NCI-H1105 (cell line): ENCODE results near the gene KCNK16.

Experiments used
- DNase-seq: peaks from one replicate; lab custom pipeline; 2025; lab: John Stamatoyannopoulos, UW

Gene KCNK16

DNA sequence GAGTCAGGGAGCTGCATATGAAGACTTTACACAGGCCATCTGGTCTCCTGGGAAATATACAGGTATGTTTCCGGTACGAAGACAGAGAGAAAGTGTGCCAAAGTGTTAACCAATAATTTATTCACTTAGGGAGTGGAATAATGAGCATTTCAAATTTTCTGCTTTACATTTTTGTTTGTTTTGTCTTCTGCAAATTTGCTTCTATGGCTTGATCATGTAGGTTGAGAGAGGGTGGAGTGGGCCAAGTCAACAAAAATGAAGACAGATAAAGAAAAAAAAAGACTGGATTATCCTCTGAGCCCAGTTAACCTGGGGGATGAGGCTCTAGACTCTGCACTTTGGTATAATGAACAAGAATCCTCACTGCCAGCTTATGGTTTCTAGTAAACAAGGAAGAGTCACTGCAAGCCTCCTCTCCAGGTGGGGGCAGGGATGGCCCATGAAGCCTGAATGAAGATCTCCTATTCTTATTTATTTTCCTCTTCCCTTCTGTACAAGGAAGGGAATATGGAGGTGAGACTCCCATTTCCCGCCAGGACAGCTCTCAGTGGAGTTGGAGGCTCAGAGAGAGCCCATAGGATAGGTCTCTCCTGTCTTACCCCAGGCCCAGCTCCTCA is 46.0 kb downstream of the KCNK16 start:
- no peak for DNase-seq

DNA sequence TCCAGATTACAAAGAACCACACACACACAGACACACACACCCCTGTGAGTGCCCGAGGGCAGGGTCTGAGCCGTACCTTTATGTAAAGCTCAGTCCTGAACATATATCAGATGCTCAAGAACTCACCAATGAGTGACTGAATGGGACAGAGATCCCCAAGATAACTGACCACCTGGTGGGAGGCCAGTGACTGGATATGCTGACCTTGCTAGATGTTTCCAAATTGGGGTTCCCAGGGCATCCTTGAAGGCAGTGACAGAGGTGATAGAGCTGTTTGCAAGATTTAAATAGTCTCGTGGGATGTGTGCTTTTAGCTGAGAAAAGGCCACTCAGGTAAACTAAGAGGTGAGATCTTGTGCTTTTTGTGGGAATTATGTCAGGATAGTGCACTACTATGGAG is 47.6 kb downstream of the KCNK16 start:
- DNase-seq, result no peak

DNA sequence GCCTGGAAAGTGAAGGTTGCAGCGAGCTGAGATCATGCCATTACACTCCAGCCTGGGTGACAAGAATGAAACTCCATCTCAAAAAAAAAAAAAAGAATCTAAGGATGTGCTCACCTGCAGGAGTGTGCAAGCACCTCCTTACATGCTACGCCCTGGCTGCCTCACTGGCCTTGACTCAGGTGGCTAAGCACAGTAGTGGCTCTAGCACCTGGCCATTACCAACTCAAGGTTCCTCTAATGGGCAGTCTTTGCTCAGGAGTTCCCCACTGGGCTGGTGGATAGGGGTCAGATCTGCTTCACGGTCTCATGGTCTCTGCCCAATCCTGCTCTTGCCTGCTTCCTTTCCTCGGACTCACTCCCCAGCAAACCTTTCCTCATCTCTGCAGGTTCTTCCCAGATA is 48.0 kb downstream of the KCNK16 start:
- no peak for DNase-seq

DNA sequence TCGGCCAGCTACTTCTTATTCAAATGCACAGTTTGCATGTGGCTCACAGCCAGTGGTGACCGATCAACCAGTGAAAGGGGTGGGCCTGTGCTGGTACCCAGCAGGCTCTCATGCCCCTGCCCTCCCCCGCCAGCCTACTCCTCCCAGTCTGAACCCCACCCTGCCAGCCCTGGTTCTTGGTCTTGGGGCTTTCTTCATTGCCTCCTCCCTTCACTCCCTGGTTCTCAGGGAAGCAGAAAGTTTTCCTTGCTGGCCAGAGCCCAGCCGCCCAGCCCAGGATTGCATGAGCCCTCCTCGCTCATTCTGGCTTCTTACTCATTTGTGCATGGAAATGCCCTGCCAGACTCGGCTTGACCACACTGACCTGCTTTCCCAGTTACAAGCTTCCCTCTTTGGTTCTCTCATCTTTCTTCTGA is 49.1 kb downstream of the KCNK16 start:
- no peak for DNase-seq

DNA sequence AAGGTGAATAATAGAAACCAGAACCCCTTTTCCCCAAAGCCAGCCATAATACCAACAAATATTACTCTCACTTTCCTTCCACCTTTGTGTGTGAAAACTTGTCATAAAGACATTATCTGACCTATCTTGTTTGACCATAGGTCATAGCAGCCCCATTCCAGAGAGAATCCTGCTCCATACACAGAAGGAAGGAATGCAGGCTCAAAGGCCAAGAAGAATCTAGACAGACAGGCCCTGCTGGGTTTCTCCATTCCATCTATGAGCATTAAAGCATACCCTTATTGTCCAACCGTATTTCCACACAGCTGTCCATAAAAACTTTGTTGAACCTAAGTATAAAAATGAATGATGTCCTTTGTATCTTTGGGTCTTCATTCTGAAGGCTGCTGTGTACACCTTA is 52.5 kb downstream of the KCNK16 start:
- DNase-seq, result no peak

DNA sequence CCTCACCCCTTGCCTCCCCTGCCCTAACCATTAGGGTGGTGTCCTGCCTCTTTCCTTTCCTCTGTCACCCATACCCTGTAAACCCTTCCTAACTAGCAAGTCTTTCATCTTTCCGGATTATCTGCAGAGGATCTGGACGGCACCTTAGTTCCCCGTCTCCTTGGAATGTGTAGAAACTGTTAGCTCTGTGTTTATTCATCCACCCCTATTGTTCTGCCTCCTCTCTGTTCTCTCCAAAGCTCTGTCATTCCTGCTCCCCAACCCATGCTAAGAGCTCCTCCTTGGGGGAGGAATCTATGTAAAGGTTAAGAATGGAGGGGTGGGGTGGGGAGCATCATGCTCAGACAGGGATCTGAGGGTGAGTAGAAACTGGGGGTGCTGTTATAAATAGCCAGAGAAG is 53.8 kb downstream of the KCNK16 start:
- no peak for DNase-seq

DNA sequence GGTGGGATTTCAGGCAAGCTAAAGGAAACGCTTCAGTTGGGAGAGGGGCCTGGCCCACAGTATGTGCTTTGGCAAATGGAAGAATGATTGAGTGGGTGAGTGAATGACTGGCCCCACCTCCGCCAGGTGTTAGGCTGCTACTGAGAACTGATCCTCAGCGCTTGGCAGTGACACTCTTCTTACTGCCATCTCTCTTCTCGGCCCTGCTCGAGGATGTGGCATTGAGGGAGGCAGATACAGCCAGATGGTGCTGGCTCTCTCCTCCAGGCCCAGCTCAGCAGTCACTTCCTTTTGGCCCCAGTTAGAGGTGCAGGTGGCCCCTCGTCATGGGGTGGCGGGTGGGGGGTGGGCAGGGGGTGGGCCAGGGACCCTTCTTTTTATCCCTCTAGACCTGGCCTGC is 54.3 kb downstream of the KCNK16 start:
- DNase-seq, result no peak

DNA sequence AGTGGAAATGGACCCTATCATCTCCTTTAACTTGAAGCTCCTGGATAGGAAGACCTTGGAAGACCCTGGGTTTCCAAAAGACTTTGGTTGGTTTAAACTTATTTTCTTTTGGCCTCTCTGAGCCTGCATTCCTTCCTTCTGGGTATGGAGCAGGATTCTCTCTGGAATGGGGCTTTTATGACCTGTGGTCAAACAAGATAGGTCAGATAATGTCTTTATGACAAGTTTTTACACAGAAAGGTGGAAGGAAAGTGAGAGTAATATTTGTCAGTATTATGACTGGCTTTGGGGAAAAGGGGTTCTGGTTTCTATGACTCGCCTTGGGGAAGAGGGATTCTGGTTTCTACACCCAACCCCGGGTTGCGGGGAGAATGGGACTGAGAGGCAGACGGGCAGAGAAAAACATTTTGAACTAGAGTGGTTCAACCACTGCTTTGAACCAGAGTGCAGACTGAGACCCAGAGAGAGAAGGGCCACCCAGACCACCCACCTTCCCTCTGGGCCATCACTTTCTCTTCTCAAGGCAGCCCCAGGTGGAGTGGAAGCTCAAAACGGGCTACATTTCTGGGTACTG is 55.6 kb downstream of the KCNK16 start:
- DNase-seq, result no peak

DNA sequence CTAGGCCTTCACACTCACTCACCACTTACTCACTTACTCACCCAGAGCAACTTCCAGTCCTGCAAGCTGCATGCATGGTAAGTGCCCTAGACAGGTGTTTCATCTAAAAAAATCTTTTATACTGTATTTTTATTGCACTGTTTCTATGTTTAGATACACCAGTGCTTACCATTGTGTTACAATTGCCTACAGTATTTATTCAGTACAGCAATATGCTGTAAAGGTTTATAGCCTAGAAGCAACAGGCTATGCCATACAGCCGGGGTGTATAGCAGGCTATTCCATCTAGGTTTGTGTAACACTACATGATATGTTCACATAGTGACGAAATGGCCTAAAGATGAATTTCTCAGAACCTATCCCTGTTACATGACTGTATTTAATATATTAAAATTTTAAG is 56.1 kb downstream of the KCNK16 start:
- DNase-seq, result no peak
